HG03558 (cell line): ENCODE measurements around the gene GABRR2.
A peak's percentile ranks its signal among the peaks of the same experiment; 100 is the strongest.

Experiments
- ATAC-seq: cut with Tn5 transposase; IDR thresholded peaks from one replicate; pipeline ENCODE4 v1.9.1; 2021; ENCODE audit warnings: moderate number of reproducible peaks; ENCODE audit not compliant: unreplicated experiment; ENCODE audit errors: extremely low read depth

The GABRR2 gene

DNA sequence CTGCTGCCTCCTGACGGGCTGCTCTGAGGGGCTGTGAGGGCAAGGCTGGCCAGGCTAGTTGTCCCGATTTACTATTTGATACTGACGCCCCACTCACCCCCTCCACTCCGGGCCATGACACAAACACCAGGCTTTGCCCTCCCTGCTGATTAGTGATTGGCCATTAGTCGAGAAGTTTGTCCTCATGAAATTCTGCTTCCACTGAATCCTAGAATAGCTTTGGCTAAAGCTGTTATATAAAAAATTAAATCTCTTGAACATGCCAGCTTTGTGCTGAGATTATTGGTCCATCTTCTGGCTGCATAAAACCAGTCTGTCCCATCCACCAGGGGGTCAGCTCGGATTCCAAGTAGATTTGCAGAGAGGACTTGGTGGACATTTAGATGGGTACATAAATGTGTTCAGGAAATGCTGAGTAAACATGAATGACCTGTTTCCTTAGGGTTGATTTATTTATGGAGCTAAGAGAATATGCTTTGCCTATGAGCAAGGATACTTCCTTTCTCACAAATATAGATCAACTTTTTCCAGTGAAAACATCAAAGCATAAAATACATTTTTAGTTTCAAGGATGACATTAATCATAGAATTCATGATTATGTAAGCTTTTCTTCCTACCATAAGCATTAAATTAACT lies at the start of gene GABRR2:
GABRR2 (minus strand) TSS at position 51 of the 637 bp plus-strand sequence. CDS start 134 bp downstream, outside the sequence.
- ATAC-seq = no peak

DNA sequence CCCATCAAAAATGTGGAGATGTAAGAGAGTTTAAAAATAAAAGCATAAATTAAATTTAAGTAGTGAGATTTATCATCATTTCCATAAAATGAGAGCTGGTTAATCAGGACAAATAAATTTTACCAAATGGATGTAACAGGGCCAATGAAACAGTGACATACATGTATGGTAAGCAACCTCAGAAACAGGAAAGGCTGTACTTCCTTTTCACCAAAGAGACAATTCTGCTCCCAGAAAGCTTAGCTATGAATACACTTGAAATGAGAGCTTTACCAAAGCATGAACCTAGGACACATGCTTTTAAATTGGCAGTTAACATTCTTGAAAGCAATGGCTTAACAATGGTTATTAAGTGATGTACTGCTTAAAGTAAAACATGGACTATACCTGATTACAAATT lies 49.5 kb upstream of the GABRR2 start:
- no peak for ATAC-seq

DNA sequence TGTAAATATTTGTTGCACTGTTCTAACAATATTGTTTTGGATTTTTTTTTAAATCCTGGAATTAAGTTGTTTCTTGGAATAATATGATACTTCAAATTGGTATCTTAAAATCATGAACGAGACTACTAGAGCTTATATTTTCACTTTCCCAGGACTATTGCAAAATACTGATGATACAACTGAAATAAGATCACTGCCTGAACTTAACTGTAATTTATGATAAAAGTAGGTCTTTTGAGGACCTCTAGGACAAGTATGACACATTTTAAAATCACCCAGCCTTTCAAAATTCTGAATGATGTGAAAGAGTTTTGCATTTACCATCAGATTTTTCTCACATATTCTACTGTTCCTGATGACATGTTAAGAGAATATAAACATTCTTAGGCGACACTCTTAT lies 46.1 kb upstream of the GABRR2 start:
- no peak for ATAC-seq

DNA sequence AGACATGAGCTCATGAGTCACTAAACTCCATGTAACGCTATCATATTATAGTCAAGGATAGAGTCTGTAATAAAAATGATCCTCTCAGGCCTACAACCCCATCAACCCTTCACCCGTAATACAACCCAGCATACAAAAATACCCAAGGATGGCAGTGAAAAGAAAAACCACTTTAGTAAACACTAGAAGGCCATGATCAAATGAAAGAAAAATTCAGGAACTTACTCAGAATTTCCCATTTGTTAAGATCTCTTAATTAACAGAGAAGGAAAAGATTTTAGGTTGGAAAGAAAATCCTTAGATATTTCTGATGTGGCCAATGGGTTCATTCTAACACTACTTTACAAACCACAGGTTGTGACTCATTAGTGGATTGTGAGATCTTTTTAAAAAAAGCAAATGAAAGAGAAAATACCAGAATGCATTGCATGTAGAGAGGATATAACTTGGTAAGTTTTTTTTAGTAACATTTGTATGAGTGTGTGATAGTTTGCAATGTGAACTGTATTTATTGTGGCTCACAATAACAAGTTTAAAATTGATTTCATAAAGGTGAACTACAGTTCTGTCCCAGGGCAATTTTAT lies 45.4 kb upstream of the GABRR2 start:
- ATAC-seq = peak; percentile 35

DNA sequence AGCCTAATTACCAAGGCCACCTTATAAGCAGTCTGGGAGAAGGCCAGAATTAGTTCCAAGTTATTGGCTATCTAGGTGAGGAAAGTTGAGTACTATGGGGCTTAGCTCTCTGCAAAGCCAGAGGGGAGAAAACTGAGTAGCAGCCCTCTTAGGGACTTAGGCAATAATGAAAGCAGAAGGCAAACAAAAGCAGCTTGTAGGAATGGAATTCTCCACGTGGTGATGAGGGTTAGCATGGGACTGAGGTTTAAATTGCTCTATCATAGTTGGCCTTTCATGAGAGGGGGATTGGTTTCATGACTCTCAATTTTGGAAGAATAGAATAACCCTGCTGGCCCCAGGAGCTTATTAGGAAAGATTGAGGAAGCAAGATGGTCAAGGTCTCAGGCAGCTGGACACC lies 44.5 kb upstream of the GABRR2 start:
- ATAC-seq = no peak

DNA sequence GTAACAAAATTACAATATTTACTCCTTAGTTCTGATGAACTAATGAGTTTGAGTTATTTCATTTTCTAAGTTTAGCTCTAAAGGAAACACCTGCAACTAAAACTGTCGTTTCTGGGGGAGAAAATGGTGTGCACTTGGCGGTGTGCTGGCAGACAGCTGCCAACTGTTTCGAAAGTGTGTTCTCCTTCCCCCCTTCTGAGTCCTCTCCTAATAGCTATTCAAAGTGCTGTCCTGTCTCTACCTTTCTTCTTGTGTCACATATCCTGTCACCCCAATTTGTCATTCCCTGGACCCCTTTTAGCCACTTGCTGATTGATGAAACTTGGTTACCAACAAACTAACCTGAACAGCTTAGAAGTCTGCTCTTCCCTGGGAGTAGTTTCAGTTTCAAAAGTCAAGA lies 42.3 kb upstream of the GABRR2 start:
- ATAC-seq = peak; percentile 25

DNA sequence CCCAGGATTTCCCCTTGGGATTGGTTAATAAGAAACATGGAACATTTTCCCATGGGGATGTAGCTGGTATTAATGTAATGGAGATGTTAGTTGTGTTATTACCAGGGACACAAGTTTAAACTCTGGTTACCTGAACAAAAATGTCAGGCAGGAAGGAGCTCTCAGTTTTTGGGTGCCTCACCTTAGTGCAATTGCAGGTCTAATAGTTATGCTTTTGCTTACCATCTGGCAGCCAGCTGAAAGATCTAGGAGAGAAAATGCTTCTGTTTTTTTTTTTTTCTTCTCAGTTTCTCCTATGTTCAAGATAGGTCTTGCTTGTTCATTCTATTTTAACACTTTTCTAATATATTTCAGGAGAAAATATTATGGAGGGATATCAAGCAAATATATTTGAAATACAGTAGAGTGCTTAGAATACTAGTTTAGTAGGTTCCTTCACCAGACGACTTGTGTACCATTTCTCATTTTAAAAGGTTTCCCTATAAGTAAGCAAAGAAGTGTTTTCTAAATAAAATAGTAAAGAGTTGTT lies 41.6 kb upstream of the GABRR2 start:
- ATAC-seq = no peak

DNA sequence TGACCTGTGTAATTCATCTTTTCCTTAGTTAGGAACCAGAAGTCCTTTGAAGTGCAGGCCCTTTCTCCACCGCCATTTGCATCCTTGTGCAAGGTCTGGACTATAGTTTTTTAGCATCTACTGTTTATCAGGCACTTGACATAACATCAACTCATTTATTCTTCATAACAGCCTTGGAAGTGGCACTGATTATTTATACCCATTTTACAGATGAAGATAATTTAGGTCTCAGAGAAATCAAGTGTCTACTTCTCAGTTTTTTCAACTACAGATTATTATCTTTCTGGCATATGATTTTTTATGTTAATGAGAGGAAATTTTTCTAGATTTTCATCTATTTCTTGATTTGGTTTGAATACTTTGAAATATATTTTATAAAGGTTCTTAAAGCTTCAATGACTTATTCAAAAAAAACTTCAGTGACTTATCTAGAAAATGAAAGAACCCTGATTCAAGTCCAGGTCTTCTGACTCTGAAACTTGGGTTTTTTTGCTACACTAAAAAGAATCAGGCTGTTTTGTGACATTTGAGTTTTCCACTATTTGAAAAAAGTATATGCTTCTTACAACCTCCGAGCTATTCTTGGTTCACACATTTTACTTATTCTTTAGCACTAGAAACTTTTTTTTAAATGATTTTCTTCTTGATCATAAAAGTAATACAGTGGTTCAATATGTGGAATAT lies 40.6 kb upstream of the GABRR2 start:
- no peak for ATAC-seq

DNA sequence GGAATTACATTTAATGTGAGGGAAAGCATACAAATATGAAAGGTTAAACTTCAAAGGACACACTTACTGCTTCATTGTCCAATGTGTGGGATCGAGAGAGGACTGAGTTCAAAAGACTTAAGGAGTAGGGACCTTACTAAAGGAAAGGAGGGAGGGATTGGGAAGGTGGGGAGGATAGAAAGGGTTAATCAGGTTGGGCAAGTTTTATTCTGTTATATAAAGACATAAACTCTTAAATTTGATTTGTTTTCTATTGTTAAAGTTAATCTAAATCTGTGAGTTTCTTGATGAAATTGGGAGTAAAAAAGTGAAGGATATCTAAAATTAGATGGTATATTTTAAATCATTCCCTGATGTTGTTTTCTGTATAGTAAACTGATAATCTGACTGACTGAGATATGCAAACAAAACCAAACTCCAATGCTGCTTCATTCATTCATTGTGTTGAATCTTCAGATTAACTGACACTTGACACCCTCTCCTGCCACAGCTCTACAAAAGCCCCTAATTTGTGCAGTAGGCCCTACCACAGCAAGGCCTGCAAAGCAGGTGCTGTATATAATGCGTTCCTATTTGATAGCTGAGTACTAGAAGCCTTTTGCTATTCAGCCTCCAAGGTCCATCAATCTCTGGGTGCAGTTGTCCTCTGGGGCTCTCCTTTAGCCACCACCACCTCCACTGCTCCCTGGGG lies 38.7 kb upstream of the GABRR2 start:
- ATAC-seq = no peak

DNA sequence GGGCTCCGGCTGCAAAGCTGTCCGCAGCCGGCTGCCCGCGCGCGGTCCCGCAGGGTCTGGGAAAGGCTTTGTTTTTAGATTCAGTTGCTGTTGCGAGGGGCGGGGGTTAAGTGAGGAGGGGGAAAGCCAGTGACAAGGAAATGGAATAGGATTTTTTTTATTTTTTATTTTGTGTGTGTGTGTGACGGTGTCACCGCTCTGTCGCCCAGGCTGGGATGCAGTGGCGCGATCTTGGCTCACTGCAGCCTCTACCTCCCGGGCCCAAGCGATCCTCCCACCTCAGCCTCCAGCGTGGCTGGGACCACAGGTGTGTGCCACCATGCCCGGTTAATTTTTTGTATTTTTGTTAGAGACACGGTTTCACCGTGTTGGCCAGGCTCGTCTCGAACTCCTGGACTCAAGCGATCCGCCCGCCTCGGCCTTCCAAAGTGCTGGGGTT lies 38.0 kb upstream of the GABRR2 start:
- ATAC-seq = no peak

DNA sequence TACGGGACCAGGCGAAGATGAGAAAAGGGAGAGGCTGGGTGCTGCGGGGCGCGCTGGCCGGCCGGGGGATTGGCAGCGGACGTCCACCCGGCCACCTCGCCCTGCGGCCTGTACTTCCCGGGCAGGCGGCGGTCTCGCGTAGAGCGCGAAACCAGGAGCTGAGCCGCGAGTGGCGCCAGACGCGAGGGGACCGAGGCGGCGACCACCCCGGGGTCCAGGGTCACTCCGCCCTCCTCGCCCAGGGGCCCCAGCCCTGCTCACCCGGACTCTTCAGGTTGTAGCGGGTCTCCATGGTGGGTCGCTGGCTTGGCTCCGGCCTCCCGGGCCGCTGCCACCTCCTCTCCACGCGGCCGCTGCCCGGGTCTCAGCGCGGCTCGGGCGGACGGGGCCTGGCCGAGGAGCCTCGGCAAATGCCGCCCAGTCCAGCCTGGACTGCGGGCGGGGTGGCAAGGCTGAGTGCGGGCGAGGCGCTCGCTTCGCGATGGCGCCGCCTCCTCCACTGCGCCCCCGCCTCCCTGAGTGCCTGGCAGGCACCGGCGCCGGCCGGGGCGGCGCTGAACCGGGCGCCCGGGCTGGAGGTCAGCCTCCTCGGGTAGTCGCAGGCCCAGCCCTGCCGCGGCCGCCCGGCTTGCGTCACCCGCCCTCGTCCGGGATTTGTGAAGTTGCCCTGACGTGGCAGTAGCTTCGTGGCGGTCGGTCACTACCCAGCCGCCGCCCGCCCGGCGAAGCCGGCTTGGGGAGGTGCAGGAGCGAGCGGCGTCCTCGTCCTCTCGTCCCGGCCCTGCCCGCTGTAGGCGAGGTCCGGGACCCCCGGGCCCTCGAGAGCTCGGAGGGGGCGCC lies 37.4 kb upstream of the GABRR2 start, which contains the start of gene UBE2J1:
UBE2J1 (minus strand) TSS at position 445 of the 840 bp plus-strand sequence; CDS start at position 292, 153 bp downstream.
- ATAC-seq = no peak

DNA sequence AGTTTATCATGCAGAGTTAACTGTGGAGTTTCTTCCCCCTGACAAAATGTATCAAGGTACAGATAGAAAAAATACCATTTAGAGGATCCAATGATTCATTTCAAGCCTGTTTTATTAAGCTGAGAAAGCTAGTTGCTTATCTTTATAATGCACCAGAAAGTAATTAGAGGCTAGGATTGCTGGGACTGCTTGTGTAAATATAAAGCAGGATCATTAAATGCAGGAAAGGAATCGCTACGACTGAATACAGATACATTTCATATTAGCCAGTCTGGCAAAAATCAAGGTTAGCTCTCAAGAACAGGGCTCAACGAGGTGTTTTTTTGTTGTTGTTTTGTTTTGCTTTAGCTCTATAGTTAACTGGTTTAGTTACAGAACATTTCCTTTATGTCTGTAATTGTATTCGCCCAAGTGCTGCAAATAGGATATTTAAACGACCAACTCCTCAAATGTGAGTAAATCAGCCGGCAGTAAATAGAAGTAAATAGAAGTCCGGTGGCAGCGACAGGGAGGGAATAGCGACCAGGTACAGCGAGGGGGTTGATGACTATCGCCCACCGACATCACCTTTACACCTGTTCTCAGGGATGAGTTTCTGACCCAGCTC lies 36.7 kb upstream of the GABRR2 start:
- no peak for ATAC-seq

DNA sequence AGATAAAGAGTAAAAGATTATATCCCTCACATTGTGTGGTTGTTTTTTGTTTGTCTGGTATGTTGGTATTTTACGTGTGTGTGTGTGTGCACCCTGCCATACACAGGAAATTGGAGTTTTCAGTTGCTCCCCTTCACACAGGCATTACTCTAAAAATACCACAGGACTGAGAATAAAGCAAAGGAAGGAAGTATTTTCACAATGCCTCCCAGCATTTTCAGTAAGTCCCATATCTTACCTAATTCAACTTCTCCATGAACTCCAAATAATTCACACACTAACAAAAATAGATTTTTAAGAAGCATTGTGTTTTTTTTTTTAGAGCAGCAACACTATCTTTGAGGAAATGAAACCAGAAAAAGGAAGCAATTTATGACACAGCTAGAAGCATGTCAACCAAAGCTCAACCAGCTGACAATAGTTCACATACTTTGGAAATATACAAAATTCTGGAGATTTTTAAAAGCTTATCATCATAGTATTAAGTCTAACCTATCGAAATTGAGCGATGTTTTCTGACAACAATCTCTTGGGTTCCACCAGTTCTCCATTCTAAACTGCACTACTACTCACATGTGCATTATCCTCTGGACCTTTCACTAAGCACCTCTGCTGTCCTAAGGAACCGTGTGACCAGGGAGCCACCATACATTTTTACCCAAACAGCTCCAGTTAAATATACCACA lies 35.3 kb upstream of the GABRR2 start:
- no peak for ATAC-seq

DNA sequence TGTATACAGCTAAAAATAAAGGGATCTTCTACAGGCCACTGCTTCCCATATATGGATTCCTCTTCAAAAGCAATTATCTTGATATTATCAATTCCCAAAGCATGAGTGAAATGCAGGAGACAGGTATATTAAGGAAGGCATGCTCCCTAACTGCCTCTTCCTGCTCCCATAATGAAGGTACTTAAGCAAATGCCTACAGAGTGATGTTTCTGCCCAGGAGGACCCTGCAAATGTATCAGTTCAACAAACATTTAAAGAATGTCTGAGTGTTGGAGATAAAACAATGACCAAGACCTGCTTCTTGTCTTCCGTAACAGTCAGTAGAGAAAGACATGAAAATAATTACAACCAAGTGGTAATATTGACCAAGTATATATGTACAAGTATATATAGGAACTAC lies 33.3 kb upstream of the GABRR2 start:
- ATAC-seq = no peak

DNA sequence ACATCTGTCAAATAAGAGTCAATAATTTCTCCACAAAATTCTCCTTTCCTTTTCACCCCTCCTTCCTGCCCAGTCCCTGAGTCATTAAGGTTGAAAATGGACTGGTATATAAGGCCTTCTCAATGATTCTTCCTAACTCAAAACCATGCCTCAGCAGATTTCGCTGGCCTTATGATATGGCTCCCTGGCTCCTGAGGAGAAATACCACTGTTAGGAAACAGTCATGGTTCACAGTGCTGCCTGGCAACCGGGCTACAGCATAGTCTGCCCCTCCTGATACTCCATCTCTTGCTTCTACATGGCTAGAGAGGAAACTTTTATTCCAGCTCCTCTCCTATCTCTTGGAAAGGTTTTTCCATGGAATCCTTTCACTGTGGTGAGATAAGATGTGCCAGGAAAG lies 32.7 kb upstream of the GABRR2 start:
- no peak for ATAC-seq

DNA sequence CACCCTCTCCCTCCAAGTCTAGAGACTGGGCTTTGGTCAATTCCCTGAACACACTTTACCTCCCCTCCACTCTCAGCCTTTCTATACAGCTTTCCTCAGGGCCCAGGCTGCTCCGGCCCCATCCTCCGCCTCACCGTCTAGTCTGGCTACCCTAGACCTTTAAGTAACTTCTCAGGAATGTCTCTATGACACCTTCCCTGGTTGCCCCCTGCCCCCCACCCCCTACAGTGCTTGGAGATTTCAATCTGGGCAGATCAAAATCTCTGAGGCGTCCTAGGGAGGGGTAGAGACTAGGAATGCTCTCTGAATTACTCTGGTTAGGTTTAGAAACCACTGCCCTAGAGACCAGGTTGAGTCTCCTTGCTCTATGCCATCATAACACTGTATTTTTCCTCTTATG lies 31.3 kb upstream of the GABRR2 start:
- no peak for ATAC-seq

DNA sequence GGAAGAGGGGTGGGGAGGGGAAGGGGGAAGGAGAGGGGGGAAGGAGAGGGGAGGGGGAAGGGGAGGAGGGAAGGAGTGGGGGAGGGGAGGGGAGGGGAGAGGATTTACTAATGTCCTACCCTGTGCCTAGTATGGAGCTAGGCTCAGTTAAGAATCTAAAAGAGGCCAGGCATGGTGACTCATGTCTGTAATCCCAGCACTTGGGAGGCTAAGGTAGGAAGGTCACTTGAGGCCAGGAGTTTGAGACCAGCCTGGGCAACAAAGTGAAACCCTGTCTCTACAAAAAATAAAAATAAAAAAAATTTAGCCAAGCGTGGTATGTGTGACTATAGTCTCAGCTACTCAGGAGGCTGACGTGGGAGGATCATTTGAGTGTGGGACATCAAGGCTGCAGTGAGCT lies 24.5 kb upstream of the GABRR2 start:
- ATAC-seq = no peak

DNA sequence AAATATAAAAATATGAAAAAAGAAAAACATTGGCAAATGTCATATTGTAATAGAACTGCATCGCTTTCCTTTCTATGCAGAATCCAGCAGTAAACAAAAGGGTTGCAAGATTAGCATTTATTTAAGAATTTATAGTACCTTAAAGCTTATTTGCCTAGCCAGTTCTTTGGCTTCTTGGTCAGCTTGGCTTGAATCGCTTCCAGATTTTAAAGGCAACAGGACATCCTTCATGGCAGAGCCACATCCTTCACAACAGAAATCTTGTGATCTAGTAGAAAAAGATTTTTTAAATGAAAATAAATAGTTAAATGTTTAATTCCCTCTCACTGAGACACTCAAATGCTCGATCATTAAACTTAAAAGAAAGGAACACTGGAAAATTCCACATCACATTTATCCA lies 20.1 kb upstream of the GABRR2 start:
- no peak for ATAC-seq

DNA sequence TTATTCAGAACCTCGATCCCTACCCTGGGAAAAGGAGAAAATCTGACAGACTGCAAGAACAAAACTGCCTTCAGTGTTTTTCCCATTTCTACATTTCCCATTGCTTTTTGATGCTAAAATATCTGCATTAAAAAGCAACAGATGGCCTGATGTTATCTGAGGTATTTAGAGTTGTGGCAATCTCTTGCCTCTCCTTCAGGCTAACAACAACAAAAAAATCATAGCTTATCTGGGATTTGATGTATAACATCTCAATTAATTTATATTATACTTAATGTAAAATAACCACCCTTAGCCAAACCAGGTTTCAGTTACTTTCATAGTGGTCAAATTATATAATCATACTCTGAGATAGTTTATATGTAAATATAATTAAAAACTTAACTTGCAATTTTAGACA lies 15.8 kb upstream of the GABRR2 start:
- no peak for ATAC-seq
